ENCODE data around the gene SREK1.
"Not testable (repeated sequence)": the region's sequence is repeated elsewhere in the genome, so short reads cannot be mapped to it uniquely, and the experiment has no call there.

SREK1 gene

GRCh38 chr5:66213533-66213932, 69.4 kb downstream of the SREK1 start:
- H3K27ac ChIP-seq (replicated peaks), result no peak overlapping the region
- DNase-seq (ENCODE audit: low read depth in 1 of 2, low spot score in 1 of 2), result no peak
- no peak for TF ChIP-seq GABPA (IDR thresholded peaks at IDR 0.05; ENCODE audit: low read depth)
- no peak for TF ChIP-seq SPI1 (IDR thresholded peaks at IDR 0.05; ENCODE audit: borderline replicate concordance, low read depth)
- no peak for TF ChIP-seq CTCF (IDR thresholded peaks at IDR 0.05; ENCODE audit: insufficient read depth, low read length)
- no peak for TF ChIP-seq POLR2AphosphoS5 (IDR thresholded peaks at IDR 0.05; ENCODE audit: low read depth)
- H3K27me3 ChIP-seq (ENCODE audit: insufficient read depth, poor library complexity, severe bottlenecking), result no peaks in the 10 kb centered on the region
- H3K4me3 ChIP-seq (replicated peaks; ENCODE audit: insufficient read depth, low read length), result no peak overlapping the region

DNA sequence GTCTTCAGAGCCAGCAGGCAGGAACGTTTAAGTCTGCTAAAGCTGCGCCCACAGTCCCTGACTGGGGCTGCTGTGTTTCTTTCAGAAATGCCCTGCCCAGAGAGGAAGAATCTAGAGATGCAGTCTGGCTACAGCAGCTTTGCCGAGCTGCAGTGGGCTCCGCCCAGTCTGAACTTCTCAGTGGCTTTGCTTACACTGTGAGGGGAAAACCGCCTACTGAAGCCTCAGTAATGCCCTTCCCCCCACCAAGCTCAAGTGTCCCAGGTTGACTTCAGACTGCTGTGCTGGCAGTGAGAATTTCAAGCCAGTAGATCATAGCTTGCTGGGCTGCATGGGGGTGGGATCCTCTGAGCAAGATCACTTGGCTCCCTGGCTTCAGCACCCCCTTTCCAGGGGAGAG, 78.4 kb downstream of the SREK1 start:
- no peak overlapping the region for H3K4me3 ChIP-seq (replicated peaks; ENCODE audit: insufficient read depth, low read length)
- TF ChIP-seq SPI1 (IDR thresholded peaks at IDR 0.05; ENCODE audit: borderline replicate concordance, low read depth), result no peak
- TF ChIP-seq CTCF (IDR thresholded peaks at IDR 0.05; ENCODE audit: insufficient read depth, low read length), result no peak
- no peak for TF ChIP-seq REST (IDR thresholded peaks at IDR 0.05; ENCODE audit: insufficient replicate concordance, low read depth)
- TF ChIP-seq GABPA (IDR thresholded peaks at IDR 0.05; ENCODE audit: low read depth), result no peak
- no peak for TF ChIP-seq POLR2AphosphoS5 (IDR thresholded peaks at IDR 0.05; ENCODE audit: low read depth)
- no peak overlapping the region for H3K27ac ChIP-seq (replicated peaks)
- H3K27me3 ChIP-seq (ENCODE audit: insufficient read depth, poor library complexity, severe bottlenecking), result no peaks in the 10 kb centered on the region
- no peak for DNase-seq (ENCODE audit: low read depth in 1 of 2, low spot score in 1 of 2)

GRCh38 chr5:66222896-66223295, 78.8 kb downstream of the SREK1 start:
- H3K4me3 ChIP-seq (replicated peaks; ENCODE audit: insufficient read depth, low read length); DNase-seq (ENCODE audit: low read depth in 1 of 2, low spot score in 1 of 2); H3K27ac ChIP-seq (replicated peaks); H3K27me3 ChIP-seq (ENCODE audit: insufficient read depth, poor library complexity, severe bottlenecking): not testable (repeated sequence)

DNA sequence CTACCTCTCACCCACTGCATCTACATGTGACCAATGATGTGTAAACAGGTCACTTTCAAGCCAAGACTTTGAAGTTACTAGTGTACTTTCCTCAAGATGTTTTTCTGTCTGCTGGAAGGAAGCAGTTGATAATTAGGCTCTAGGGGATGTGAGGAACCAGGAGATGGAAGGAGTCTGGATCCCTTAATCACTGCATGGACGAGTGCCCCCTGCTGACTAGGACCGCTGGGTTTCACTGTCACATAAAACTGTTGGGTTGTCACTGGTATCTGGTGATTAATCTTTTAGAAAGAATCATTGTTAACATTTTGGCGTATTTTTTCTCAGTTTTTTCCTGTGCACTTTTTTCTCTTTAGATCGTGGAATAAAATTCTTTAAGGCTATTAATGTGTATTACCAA, 79.5 kb downstream of the SREK1 start:
- H3K27ac ChIP-seq (replicated peaks), result no peak overlapping the region
- H3K27me3 ChIP-seq (ENCODE audit: insufficient read depth, poor library complexity, severe bottlenecking), result no peaks in the 10 kb centered on the region
- TF ChIP-seq GABPA (IDR thresholded peaks at IDR 0.05; ENCODE audit: low read depth), result no peak
- no peak for TF ChIP-seq REST (IDR thresholded peaks at IDR 0.05; ENCODE audit: insufficient replicate concordance, low read depth)
- TF ChIP-seq POLR2AphosphoS5 (IDR thresholded peaks at IDR 0.05; ENCODE audit: low read depth), result no peak
- TF ChIP-seq SPI1 (IDR thresholded peaks at IDR 0.05; ENCODE audit: borderline replicate concordance, low read depth), result no peak
- no peak for DNase-seq (ENCODE audit: low read depth in 1 of 2, low spot score in 1 of 2)
- no peak overlapping the region for H3K4me3 ChIP-seq (replicated peaks; ENCODE audit: insufficient read depth, low read length)

GRCh38 chr5:66224274-66224673, 80.2 kb downstream of the SREK1 start:
- TF ChIP-seq SPI1 (IDR thresholded peaks at IDR 0.05; ENCODE audit: borderline replicate concordance, low read depth) (no peak), POLR2AphosphoS5 (IDR thresholded peaks at IDR 0.05; ENCODE audit: low read depth) (no peak), CTCF (IDR thresholded peaks at IDR 0.05; ENCODE audit: insufficient read depth, low read length) (no peak), GABPA (IDR thresholded peaks at IDR 0.05; ENCODE audit: low read depth) (no peak), REST (IDR thresholded peaks at IDR 0.05; ENCODE audit: insufficient replicate concordance, low read depth) (no peak)
- DNase-seq (ENCODE audit: low read depth in 1 of 2, low spot score in 1 of 2), result no peak
- Histone ChIP-seq H3K27ac (replicated peaks) (no peak overlapping the region), H3K4me3 (replicated peaks; ENCODE audit: insufficient read depth, low read length) (no peak overlapping the region), H3K27me3 (ENCODE audit: insufficient read depth, poor library complexity, severe bottlenecking) (no peaks in the 10 kb centered on the region)

All from HL-60 (cell line).